ENCODE measurements around the gene MSX1.

DNA sequence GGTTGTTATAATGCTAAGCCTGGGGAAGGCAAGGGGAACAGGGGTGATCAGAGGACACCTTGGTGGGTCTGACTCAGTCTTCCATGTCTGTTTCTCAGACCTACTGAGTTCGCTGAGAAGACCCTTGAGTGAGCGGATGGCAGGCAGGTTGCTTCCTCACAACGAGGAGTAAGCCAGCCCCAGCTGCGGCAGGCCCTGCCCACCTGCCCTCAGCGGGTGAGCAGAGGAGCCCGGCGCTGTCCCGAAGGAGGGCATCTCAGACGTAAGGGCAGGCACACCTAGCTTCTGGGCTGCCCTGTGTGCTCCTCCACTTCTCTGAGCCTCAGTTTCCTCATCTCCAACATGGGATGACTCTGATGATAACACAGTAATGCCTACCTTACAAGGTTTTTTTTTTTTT is 30.3 kb downstream of the MSX1 start:
- no peak for TF ChIP-seq POLR2AphosphoS5 (IDR thresholded peaks at IDR 0.05)
- TF ChIP-seq, protein P1, sequence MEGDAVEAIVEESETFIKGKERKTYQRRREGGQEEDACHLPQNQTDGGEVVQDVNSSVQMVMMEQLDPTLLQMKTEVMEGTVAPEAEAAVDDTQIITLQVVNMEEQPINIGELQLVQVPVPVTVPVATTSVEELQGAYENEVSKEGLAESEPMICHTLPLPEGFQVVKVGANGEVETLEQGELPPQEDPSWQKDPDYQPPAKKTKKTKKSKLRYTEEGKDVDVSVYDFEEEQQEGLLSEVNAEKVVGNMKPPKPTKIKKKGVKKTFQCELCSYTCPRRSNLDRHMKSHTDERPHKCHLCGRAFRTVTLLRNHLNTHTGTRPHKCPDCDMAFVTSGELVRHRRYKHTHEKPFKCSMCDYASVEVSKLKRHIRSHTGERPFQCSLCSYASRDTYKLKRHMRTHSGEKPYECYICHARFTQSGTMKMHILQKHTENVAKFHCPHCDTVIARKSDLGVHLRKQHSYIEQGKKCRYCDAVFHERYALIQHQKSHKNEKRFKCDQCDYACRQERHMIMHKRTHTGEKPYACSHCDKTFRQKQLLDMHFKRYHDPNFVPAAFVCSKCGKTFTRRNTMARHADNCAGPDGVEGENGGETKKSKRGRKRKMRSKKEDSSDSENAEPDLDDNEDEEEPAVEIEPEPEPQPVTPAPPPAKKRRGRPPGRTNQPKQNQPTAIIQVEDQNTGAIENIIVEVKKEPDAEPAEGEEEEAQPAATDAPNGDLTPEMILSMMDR (IDR thresholded peaks at IDR 0.05): no peak
- TF ChIP-seq POLR2A (IDR thresholded peaks at IDR 0.05): no peak
- no peak for TF ChIP-seq EP300 (IDR thresholded peaks at IDR 0.05)

All from upper lobe of left lung (tissue), 4 donors.